Activated CD8-positive, alpha-beta T cell treated with anti-CD3 and anti-CD28 coated beads for 36 hours (primary cell): ENCODE measurements around the gene BMP7. TPM values are rescaled to one million over a fixed set of nuclear protein-coding genes. Genes with fewer than 3 reads are reported as not detected.

Experiments used
- ATAC-seq: fragments of 200-7000 bp; cut with Tn5 transposase; one replicate; pipeline ENCODE4 v1.10.0; 2021; ENCODE audit warnings: mild to moderate bottlenecking, moderate library complexity
- CTCF ChIA-PET: fragments of 350-600 bp; sonication (Branson Sonifier 250); formaldehyde crosslinking; loops from one replicate; lab custom pipeline; 2021; ENCODE audit warnings: antibody characterized with exemption; lab: Charles Lee
- POLR2A ChIA-PET: fragments of 350-600 bp; sonication (Branson Sonifier 250); formaldehyde crosslinking; loops from one replicate; lab custom pipeline; 2021; ENCODE audit warnings: antibody characterized with exemption; lab: Charles Lee
- DNase-seq: peaks from one replicate; pipeline ENCODE4 v3.0.0-alpha.2; 2020
- H3K27ac Mint-ChIP-seq: one replicate; pipeline ENCODE4 v1.8.0; 2021; ENCODE audit warnings: mild to moderate bottlenecking, mixed read lengths
- H3K27me3 Mint-ChIP-seq: one replicate; pipeline ENCODE4 v1.8.0; 2021; ENCODE audit warnings: mixed read lengths
- H3K36me3 Mint-ChIP-seq: one replicate; pipeline ENCODE4 v1.8.0; 2021; ENCODE audit warnings: low read depth, mixed read lengths
- H3K4me1 Mint-ChIP-seq: one replicate; pipeline ENCODE4 v1.8.0; 2021; ENCODE audit warnings: low read depth, mixed read lengths
- H3K4me3 Mint-ChIP-seq: one replicate; pipeline ENCODE4 v1.8.0; 2021; ENCODE audit warnings: mild to moderate bottlenecking, moderate library complexity, mixed read lengths
- H3K9me3 Mint-ChIP-seq: one replicate; pipeline ENCODE4 v1.8.0; 2021; ENCODE audit warnings: mixed read lengths
- intact Hi-C: fragments of 100-400 bp; cut with micrococcal nuclease; formaldehyde crosslinking; loops from one replicate; pipeline ENCODE4 v1.10.0; 2022
- total RNA-seq, 2 experiments: library from RNA; stranded (reverse); gene quantifications; one replicate each; pipeline ENCODE4 v1.2.3, GENCODE V29; 2021
- TF ChIP-seq, protein P1 (sequence below): fragments of 200-600 bp; IDR thresholded peaks from one replicate; pipeline ENCODE4 v1.8.0; 2022; ENCODE audit warnings: antibody characterized with exemption, mild to moderate bottlenecking

The BMP7 gene
- total RNA-seq, 2 experiments from 2014 or later: not detected

DNA sequence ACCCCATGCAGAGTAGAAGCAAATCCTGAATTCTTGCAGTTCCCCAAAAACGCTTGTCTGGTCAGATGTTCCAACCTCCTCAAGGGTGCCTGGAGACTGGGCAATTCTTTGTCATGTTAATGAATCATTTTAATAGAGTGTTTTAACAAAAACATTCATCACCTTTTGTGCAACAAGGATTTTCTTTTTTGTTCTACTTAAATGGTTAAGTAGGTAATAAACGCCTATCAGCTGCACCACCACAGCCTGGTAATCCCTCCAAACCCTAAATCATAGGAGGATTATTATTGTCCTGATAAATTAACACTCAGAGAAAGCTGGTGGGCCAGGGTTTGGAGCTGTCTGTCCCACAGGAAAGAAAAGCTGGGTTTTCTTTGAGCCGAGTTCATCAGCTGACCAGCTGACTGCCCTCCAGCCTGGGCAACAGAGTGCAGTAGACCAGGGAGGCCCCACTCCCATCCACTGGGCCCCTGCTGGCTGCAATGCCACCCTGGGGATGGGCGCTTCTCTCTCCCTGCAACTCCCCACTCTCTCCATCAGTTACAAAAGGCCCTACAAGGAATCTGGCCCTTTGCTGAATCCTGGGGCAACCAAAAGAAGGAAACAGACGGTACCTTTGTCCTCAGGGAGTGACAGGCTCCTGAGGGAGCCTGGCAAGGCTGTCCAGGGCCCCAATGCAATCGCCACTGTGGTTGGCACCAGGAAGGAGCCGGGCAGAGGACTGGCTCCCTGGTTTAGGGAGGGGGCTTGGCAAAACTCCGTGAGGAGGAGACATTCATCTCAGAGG lies 23.1 kb upstream of the BMP7 start:
- no peaks in the 10 kb centered on the region for H3K36me3 Mint-ChIP-seq
- ChIA-PET CTCF (no interaction called here), POLR2A (no interaction called here)
- no peak for DNase-seq
- TF ChIP-seq, protein P1, sequence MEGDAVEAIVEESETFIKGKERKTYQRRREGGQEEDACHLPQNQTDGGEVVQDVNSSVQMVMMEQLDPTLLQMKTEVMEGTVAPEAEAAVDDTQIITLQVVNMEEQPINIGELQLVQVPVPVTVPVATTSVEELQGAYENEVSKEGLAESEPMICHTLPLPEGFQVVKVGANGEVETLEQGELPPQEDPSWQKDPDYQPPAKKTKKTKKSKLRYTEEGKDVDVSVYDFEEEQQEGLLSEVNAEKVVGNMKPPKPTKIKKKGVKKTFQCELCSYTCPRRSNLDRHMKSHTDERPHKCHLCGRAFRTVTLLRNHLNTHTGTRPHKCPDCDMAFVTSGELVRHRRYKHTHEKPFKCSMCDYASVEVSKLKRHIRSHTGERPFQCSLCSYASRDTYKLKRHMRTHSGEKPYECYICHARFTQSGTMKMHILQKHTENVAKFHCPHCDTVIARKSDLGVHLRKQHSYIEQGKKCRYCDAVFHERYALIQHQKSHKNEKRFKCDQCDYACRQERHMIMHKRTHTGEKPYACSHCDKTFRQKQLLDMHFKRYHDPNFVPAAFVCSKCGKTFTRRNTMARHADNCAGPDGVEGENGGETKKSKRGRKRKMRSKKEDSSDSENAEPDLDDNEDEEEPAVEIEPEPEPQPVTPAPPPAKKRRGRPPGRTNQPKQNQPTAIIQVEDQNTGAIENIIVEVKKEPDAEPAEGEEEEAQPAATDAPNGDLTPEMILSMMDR: no peak
- no peak overlapping the region for H3K27ac Mint-ChIP-seq
- H3K4me3 Mint-ChIP-seq: no peak overlapping the region
- H3K9me3 Mint-ChIP-seq: no peaks in the 10 kb centered on the region
- intact Hi-C loops: no loop called here
- peaks cover 33% of the 10 kb centered on the region for H3K27me3 Mint-ChIP-seq
- H3K4me1 Mint-ChIP-seq: no peaks in the 10 kb centered on the region
- no peak for ATAC-seq

- TF ChIP-seq, protein P1: no peak
- no peak overlapping the region for H3K27ac Mint-ChIP-seq
- H3K36me3 Mint-ChIP-seq: no peaks in the 10 kb centered on the region
- ChIA-PET CTCF (no interaction called here), POLR2A (no interaction called here)
- intact Hi-C loops: no loop called here
- no peak for DNase-seq
- no peak overlapping the region for H3K4me3 Mint-ChIP-seq
- no peak for ATAC-seq
- H3K4me1 Mint-ChIP-seq: no peaks in the 10 kb centered on the region
- H3K9me3 Mint-ChIP-seq: no peaks in the 10 kb centered on the region
- peaks cover 38% of the 10 kb centered on the region for H3K27me3 Mint-ChIP-seq
Observed at GRCh38 chr20:57288651-57289277, 22.3 kb upstream of the BMP7 start.

DNA sequence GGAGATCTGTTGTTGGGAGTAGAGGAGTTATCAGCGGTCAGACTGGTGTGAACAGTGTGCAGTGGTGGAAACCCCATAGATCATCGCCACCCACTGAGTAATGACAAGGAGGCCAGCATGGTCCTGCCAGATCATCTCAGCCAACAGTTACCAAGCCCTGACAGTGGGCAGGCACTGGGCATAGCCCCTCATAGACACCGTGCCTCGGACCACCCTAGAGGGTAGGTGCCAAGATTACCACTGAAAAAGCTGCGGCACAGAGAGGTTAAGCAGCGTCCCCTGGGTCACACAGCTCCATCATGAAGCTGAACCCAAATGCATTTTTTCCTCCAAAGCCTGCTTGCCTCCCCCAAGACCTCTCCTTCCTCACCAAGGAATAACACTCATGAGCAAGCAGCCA lies 21.5 kb upstream of the BMP7 start:
- POLR2A ChIA-PET: no interaction called here
- no peak for ATAC-seq
- CTCF ChIA-PET: no interaction called here
- Mint-ChIP-seq H3K27ac (no peak overlapping the region), H3K9me3 (no peaks in the 10 kb centered on the region), H3K4me1 (no peaks in the 10 kb centered on the region), H3K27me3 (peaks cover 41% of the 10 kb centered on the region), H3K4me3 (no peak overlapping the region), H3K36me3 (no peaks in the 10 kb centered on the region)
- intact Hi-C loops: no loop called here
- TF ChIP-seq, protein P1: no peak
- no peak for DNase-seq

- no peak for ATAC-seq
- TF ChIP-seq, protein P1: no peak
- no peaks in the 10 kb centered on the region for H3K9me3 Mint-ChIP-seq
- ChIA-PET POLR2A (no interaction called here), CTCF (no interaction called here)
- no peak for DNase-seq
- no peaks in the 10 kb centered on the region for H3K36me3 Mint-ChIP-seq
- peaks cover 44% of the 10 kb centered on the region for H3K27me3 Mint-ChIP-seq
- H3K27ac Mint-ChIP-seq: no peak overlapping the region
- no peak overlapping the region for H3K4me3 Mint-ChIP-seq
- no peaks in the 10 kb centered on the region for H3K4me1 Mint-ChIP-seq
- intact Hi-C loops: no loop called here
Observed at GRCh38 chr20:57287007-57287880, 20.8 kb upstream of the BMP7 start.
